DMS114 treated with DMSO at 0.1 percent for 48 hours (cell line): ENCODE measurements around the gene PITX3.

Experiments
- DNase-seq: peaks from one replicate; lab custom pipeline; 2025; ENCODE audit not compliant: unreplicated experiment; lab: John Stamatoyannopoulos, UW

Gene PITX3

GRCh38 chr10:102185811-102186527 lies 55.3 kb downstream of the PITX3 start:
- DNase-seq: no peak

- no peak for DNase-seq
These were observed 56.0 kb downstream of the PITX3 start for GRCh38 chr10:102185272-102185671.

- DNase-seq: no peak
These were observed 56.7 kb downstream of the PITX3 start for GRCh38 chr10:102184606-102185005.
